Glomerular visceral epithelial cell (primary cell): ENCODE measurements around the gene CDX1.

Source experiments
- DNase-seq: peaks from one replicate; pipeline ENCODE4 v3.0.0-alpha.2; 2016; ENCODE audit errors: extremely low spot score

The CDX1 gene

GRCh38 chr5:150183436-150183835, 16.9 kb downstream of the CDX1 start:
- no peak for DNase-seq

DNA sequence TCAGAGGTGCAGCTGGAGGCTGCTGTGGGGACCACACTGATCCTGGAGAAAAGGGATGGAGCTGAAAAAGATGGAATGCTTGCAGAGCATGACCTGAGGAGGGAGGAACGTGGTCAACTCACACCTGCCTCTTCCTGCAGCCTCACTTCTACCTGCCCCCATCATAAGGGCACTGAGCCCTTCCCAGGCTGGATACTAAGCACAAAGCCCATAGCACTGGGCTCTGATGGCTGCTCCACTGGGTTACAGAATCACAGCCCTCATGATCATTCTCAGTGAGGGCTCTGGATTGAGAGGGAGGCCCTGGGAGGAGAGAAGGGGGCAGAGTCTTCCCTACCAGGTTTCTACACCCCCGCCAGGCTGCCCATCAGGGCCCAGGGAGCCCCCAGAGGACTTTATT, 17.4 kb downstream of the CDX1 start:
- no peak for DNase-seq

DNA sequence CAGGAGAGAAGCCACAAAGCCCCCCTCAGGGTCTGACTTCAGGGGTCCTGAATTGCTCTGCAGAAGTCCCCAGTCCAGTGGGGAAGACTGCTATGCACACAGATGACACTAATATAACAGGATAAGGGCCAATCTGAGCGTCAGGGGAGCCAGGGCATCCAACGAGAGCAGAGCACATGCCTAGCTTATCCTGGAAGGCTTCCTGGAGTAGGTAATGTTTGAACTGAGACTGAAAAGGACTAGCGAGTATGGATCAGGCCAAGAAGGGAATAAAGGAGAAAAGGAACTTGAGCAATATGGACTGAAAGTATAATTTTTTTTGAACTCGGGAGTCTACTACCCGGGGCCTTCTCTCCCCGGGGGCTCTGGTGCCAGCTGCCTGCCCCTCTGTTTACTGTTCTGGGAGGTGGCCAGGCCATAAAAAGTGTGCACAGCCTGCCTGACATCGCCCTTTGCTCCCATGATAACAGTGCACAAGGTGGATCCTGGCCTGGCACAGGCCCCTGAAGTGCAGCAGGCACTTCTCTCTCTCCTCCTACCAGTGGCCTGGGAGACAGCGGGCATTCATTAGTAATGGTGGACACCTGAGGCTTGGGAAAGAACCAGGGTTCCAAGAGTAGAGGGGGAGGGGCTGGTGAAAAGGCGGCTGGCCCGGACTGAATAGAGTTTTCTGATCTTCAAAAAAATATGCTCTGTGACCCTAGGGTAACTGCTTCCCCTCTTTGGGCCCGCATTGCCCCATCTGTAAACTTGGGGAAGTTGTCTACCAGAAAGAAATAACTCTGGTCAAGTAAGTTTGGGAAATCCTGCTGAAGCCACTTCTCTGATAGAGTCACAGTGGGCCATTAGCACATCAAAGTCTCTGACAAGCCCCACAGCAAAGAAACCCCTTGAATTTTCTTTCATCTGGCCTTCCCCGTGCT, 18.7 kb downstream of the CDX1 start:
- DNase-seq, result no peak

- no peak for DNase-seq
Measured at GRCh38 chr5:150186137-150186536, 19.6 kb downstream of the CDX1 start.

GRCh38 chr5:150186897-150187296, 20.3 kb downstream of the CDX1 start:
- DNase-seq, result no peak

DNA sequence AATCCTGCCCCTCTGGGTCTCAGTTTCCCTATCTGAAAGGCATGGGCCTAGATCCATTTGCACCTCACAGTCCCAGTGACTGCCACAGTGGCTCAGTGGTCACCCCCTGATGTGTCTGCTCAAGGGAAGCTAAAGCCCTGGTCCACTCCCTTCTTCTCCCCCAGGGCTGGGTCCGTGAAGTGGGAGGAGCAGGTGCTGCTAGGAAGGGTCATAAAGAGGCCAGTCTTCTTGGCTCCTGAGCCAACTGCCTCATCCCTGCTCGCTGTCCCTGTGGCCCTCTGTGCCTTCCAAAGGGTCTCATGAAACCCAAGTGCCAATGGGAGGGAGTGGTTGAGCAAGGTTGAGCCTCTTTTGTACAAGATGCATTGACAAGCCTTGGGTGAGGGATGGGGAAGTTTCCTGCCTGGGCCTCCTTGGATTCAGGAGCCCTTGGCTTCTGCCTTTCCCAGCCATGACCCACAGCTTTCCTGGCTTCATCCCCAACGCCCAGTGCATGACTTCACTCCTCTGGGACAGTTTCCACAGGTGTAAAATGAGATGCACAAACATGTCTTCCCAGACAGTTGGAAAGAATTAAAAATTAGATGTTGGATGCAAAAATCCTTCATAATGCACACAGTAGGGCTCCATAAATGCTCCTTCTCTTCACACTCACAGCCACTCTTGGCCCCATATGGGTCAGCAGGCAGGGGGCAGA, 21.7 kb downstream of the CDX1 start:
- no peak for DNase-seq

DNA sequence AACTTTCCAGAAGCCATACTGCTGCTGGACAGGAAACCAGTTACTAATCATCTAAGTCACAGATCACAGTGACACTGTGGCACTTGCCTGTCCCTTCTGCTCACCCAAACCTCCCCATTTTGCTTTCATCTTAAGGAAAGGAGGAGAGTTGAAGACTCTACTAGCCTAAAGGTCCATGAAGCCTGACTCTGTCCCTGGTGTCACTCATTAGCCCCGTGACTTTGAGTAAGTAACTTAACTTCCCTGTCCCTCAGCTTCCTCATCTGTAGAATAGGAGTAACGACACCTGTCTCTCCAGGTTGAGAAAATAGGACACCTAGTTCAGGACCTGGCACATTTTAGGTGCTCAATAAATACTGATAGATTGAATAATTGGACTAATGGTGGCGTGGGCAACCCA, 22.7 kb downstream of the CDX1 start:
- DNase-seq, result no peak

DNA sequence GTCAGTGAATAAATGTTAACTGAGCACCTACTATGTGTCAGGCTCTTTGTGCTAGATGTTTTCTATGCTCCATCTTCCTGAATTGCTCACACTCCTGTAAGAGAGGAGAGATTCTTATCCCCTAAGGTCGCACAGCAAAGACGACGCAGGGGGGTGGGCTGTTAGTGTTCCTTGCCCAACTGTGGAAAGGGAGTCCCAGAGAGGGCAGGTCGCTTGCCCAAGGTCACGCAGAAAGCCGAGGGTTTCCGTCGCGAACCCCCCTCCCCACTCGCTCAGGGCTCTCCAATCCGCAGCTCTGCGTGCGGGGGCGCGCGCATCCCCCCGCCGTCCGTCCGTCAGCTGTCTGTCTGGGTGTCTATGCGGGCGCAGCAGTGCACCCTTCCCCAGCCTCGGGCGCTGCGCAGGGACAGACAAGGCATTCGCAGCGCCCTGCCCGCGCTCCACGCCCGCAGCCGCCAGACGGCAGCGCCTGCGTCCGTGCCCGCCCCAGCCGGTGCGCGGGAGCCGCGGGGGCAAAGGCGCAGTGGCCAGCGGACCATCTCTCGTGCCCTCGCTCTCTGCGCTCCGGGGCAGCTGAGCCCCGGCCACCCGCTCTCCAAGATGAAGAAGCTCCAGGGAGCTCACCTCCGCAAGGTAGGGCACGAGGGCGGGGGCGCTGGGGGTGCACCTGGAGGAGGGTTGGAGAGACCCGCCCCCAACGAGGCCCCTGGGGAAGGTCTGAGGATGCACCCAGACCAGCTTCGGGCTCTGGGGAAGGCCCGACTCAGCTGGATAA, 23.3 kb downstream of the CDX1 start, which contains the start of gene SLC6A7:
Gene SLC6A7 (plus strand): TSS at position 335 of the 775 bp plus-strand sequence. CDS start 266 bp downstream, at position 601.
- no peak for DNase-seq

DNA sequence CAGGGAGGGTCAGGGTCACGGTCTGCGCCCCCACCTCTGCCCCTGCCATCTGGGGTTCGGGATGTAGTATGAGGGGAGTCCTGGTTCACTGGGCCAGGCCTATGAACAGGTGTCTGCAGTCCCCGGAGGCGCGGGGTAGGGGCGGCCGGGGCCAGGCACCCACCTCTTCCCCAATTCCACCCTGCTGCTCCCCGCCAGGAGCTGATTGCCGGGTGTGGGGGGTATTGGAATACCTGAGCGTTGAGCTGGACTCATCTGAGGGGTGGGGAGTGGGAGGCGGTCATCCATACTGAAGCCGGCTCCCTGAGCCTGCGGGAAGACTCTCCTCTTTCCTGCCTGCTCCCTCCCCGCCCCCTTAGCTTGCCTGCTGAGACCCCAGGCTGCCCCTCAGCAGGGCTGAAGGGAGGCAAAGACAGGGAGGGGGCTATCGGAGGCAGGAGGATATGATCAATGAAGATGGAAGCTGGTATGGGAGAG, 24.0 kb downstream of the CDX1 start:
- no peak for DNase-seq

GRCh38 chr5:150190987-150191386, 24.4 kb downstream of the CDX1 start:
- DNase-seq, result no peak

DNA sequence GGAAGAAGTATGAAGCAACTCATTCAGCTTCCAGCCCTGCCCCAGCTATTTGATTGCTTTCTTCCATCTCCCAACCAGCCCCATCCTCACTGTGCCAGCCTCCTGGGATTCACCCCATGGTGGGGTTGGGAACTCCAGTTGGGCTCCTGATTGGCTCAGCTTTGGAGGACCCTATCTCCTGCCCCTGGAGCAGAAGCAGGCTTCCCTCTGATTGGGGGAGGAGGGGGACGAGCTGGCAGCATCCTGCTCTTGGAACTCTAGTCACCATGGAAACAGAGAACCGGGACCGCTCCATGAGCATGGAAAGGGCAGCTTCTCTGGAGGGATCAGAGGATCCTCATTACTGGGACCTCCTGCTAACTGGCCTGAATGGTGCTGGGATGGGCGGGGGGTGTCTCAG, 25.9 kb downstream of the CDX1 start:
- no peak for DNase-seq

DNA sequence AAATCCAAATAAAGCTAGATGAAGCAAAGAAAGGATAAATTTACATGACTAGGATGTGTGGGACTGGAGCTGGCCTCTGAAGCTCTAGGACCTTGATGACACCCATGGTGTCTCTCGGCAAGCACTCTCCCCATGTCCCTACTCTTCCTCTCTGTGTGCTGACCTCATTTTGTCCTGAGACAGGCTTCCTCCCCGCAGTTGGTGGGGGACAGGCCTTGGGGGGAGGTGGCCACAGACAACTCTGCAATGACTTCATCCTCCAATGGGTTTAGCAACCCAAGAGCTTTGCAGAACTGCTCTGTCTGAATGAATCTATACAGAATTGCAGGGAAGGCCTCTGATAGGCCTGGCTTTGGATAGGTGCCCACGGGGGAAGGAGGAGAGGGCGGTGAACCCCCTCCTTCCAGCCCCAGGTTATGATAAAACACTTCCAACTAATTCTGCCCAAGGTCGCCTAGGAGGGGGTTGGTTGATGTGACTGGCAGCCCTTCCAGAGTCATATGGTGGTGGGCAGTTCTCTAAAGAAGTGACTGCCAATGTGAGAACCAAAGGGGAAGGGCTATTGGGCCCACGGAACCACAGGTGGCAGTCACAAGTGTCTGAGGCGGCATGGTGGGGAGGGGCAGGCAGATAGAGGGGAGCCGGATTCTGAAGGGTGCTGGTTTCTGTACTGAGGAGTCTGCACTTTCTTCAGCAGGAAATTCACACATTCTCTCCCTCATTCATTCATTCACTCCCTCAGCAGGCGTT, 29.3 kb downstream of the CDX1 start:
- DNase-seq, result no peak

GRCh38 chr5:150196514-150196913, 29.9 kb downstream of the CDX1 start:
- DNase-seq, result no peak

DNA sequence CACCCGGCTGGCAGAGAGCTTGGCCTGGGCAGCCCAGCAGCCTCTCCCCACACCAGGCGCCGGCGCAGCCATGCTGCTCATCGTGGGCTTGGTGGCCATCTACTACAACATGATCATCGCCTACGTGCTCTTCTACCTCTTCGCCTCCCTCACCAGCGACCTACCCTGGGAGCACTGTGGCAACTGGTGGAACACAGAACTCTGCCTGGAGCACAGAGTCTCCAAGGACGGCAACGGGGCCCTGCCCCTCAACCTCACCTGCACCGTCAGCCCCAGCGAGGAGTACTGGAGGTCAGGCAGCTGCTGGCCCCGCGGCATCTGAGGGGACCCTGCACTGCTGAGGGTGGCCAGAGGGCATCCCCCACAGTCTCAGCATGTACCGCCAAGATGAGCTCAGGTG, 30.4 kb downstream of the CDX1 start:
- no peak for DNase-seq

DNA sequence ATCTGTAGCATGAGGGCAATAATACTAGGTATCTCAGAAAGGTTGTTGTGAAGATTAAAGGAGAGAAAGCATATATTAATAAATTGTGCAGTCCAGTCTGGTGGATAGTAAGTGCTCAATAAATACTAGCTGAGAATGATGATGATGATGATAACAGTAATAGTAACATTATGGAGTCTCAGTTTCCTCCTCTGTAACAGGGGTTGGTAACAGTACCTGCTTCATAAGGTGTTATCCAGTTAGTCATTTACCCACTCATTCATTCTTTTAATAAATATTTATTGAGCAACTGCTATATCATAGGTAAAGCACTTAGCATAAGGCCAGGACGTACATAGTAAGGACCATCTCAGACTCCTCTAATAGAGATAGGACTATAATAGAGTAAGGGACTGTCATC, 30.9 kb downstream of the CDX1 start:
- no peak for DNase-seq

- no peak for DNase-seq
Measured at GRCh38 chr5:150202501-150202900, 35.9 kb downstream of the CDX1 start.

- DNase-seq, result no peak
Measured at GRCh38 chr5:150203832-150204589, 37.4 kb downstream of the CDX1 start.

GRCh38 chr5:150204590-150204960, 38.0 kb downstream of the CDX1 start:
- no peak for DNase-seq

DNA sequence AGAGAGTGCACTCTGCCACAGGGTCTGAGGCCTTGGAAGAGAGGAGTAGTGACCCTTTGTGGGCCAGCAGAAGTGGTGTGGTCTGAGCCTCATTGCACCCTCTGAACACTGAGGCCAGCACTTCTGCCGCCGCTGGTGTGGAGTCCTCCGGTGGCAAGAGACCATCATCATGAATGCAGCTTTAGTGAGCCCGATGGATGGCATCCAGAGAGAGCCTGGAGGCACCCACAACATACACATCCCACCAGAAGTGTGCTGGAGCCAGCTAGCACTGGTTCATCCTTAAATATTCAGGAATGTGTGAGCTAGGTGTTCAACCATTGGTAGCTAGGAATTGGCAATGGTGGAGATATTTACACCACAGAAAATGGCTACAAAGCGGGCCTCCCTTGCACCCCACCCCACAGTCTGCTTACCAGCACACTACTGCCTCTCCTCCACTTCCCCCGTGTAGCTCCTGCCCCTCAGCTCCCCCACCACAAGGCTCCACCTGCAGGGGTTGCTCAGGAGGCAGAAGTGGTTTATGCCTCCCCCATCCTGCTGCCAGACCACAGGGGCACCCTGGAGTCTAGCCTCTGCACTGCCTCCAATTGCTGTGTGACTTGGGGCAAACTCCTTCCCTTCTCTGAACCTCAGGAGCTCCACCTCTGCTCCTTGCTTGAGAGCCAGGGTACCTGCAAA, 39.7 kb downstream of the CDX1 start:
- DNase-seq, result no peak

DNA sequence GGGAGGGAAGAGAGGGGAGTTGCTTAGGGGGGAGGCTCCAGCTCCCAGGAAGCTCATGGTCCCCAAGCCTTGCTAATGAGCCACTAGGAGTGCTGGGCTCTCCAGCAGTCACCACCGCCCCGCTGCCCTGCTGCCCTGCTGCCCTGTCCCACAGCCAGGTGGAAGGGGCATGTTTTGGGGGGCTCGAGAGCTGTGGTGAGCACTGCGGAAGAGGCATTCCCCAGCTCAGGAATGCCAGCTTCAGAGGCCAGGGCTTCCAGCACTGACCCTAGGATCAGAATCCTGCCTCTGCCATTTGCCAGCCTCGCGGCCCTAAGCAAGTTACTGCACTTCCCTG, 40.2 kb downstream of the CDX1 start:
- DNase-seq, result no peak
